Measurements from ENCODE around the gene LKAAEAR1. TPM values are rescaled to one million over a fixed set of nuclear protein-coding genes. Genes with fewer than 3 reads are reported as not detected.

LKAAEAR1 gene
- total and polyA plus RNA-seq, 9 of the 15 experiments (the other 6 are each of a cell fraction or from before 2014, with no cell fraction given), result not detected

DNA sequence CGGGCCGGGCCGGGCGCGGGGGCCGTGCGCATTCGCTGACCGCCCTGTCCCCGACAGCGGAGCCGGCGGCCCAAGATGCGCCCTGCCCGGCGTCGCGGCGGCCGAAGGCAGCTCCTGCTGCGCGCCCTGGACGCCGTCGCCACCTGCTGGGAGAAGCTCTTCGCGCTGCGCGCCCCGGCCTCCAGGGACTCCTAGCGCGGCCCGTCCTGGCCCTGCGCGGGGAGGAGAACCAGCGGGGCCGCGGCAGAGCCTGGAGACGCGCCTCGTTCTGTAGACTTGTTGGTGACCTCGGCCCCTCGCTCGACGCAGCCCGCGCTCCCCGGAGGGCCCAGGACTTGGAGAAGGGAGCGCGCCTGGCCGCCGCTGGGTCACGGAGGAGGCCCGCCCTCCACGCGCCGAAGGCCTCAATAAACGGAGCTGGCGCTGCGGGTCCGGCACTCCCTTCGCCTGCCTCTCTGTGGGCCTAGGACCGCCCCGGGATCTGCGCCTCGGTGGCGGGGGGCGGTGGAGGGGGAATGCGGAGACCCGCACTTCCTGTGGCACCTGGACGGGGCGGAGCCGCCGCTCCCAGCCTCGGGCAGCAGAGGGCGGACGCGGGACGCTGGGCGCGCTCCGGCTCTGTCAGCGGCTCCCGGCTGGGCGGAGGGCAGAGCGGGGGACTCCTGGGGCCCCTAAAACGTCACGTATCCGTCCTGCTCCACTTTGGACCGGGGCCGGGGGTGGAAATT is 45.5 kb downstream of the LKAAEAR1 start (continued):
- TF ChIP-seq PHF21A (IDR thresholded peaks at IDR 0.05; ENCODE audit: borderline replicate concordance, low read depth), result no peak
- no peak for TF ChIP-seq NCOR1 (IDR thresholded peaks at IDR 0.05)
- peak; percentile 85 for TF ChIP-seq POLR2G (IDR thresholded peaks at IDR 0.05; ENCODE audit: low read depth, low read length)
- TF ChIP-seq EHMT2 (IDR thresholded peaks at IDR 0.05), result no peak
- no peak for TF ChIP-seq POLR3G (IDR thresholded peaks at IDR 0.05; ENCODE audit: extremely low read depth, insufficient read length, insufficient replicate concordance)
- peak; percentile 55 for TF ChIP-seq ZNF592 (IDR thresholded peaks at IDR 0.05)
- TF ChIP-seq SMAD4 (CRISPR knock-in tag; conservative IDR thresholded peaks at IDR 0.05), result peak; percentile 74; the same call in 1 of the 2 replicates
- TF ChIP-seq HOMEZ (CRISPR knock-in tag; IDR thresholded peaks at IDR 0.05), result no peak
- TF ChIP-seq MAFK (IDR thresholded peaks at IDR 0.05; ENCODE audit: low read length), result no peak
- peak; percentile 79 for TF ChIP-seq VEZF1 (CRISPR knock-in tag; IDR thresholded peaks at IDR 0.05)
- TF ChIP-seq, protein P1, sequence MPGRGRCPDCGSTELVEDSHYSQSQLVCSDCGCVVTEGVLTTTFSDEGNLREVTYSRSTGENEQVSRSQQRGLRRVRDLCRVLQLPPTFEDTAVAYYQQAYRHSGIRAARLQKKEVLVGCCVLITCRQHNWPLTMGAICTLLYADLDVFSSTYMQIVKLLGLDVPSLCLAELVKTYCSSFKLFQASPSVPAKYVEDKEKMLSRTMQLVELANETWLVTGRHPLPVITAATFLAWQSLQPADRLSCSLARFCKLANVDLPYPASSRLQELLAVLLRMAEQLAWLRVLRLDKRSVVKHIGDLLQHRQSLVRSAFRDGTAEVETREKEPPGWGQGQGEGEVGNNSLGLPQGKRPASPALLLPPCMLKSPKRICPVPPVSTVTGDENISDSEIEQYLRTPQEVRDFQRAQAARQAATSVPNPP (IDR thresholded peaks at IDR 0.05; ENCODE audit: borderline replicate concordance, insufficient read depth, insufficient read length), result no peak
- TF ChIP-seq BRD9 (IDR thresholded peaks at IDR 0.05; ENCODE audit: low read depth, partially characterized antibody), result no peak
- no peak for TF ChIP-seq HCFC1 (IDR thresholded peaks at IDR 0.05; ENCODE audit: low read depth, low read length)
- TF ChIP-seq RBM25 (IDR thresholded peaks at IDR 0.05; ENCODE audit: low read depth, low read length, severe bottlenecking), result no peak
- peak; percentile 30; the same call in 1 of the 2 replicates for TF ChIP-seq GMEB1 (CRISPR knock-in tag; IDR thresholded peaks at IDR 0.05)
- peak; percentile 48; the same call in 1 of the 2 replicates for TF ChIP-seq ELF1 (tag; IDR thresholded peaks at IDR 0.05)

Data from K562 (cell line).